GM19468 (cell line): ENCODE results near the gene HOXD4.

Experiments used
- ATAC-seq: cut with Tn5 transposase; IDR thresholded peaks from one replicate; pipeline ENCODE4 v1.9.1; 2021; ENCODE audit warnings: mild to moderate bottlenecking, moderate library complexity, moderate number of reproducible peaks; ENCODE audit not compliant: unreplicated experiment; ENCODE audit errors: extremely low read depth

Gene HOXD4

DNA sequence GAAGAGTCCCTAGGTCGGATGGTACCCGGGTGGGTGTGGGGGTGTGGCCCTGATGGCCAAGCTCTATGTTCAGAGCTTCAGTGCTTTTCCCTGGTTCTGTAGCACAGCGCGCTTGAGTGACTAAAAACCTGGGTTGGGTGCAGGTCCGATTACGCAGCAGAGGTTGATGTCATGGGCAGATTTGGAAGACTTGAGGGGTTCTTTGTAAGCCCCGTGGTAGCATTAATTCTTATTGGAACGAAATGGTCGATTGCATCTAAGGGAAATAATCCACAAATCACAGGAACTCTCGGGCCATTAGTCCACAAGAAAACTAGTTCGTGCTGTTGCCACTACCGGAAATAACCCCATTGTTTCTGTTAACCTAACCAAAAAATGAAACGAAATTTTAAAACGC lies 12.8 kb upstream of the HOXD4 start:
- no peak for ATAC-seq

GRCh38 chr2:176138923-176139660 lies 12.3 kb upstream of the HOXD4 start:
- no peak for ATAC-seq

- no peak for ATAC-seq
Observed at GRCh38 chr2:176139661-176140512, 11.5 kb upstream of the HOXD4 start.

DNA sequence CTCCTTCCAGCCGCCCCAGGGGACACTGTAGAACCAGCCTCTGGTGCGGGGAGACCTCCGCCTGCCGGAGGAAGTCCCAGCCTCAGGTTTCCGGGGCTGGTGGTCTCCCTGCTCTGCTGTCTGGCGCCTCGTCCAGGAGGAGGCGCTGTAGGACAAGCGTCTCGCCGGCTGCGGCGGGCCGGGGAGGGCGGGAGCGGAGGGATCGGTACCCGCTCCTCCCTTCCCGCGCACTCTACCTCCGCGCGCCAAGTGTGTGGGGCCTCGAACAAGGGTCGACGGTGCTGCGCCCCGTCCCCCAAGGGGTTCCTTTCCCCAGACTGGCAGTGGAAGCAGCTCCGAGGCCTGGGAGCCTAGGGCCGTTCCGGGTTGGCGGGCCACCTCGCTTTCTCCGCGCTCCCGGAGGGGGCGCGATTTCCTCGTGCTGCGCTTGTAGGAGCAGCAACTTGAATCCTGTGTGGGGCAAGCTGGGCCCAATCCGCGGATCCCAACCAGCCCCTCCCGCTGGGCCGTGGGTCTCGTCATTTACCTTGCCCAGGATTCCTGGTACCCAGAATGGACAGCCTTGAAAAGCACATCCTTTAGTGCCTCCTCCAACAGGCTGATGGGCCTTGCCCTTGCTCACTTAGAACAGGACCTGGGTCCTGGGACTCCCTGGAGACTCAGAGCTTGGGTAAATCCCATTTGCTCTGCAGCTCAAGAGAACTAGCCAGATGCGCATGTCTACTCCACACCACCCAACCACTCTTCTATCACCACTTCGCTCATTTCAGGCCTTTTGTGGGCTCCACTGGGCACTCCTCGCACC lies 10.6 kb upstream of the HOXD4 start:
- peak; percentile 76 for ATAC-seq

- ATAC-seq = no peak
Observed at GRCh38 chr2:176142281-176142680, 9.1 kb upstream of the HOXD4 start.

GRCh38 chr2:176145085-176145969 lies 6.0 kb upstream of the HOXD4 start:
- no peak for ATAC-seq

DNA sequence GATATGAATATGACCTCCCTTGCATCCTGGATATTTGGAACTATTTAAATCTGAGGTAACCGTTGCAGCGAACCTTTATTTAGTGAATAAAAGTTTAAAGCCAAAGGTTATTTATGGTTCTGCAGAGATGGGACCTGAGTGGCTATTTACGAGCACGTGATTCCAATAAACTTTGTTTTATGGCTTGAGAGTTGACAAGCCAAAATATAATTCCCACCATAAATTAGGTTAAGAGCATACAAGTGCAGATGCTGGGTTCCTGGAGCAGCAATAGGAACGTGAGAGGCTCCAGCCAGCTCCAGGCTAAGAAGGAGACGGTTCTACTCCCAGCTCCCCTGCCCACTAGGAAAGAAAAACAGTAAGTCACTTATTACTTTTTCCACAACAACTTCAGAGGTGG lies 5.2 kb upstream of the HOXD4 start:
- no peak for ATAC-seq

DNA sequence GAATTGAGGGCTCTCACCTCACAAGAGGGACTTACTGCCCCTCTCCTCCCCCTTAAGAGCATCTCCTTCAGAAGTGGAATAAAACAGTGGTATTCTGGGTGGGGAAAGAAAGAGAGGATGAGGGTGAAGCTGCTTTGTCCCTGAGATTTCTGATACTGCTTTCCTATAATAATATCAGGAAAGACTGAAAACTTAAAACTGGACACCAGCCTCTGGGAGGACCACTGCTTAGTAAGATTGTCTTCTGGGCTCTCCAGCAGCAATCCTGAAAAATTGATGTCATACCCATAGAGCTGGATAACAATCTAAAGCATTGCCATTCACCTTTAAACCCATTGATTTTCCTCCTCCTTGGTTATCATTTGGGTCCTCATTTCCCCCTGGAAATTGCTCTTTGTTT lies 4.7 kb upstream of the HOXD4 start:
- ATAC-seq = no peak

DNA sequence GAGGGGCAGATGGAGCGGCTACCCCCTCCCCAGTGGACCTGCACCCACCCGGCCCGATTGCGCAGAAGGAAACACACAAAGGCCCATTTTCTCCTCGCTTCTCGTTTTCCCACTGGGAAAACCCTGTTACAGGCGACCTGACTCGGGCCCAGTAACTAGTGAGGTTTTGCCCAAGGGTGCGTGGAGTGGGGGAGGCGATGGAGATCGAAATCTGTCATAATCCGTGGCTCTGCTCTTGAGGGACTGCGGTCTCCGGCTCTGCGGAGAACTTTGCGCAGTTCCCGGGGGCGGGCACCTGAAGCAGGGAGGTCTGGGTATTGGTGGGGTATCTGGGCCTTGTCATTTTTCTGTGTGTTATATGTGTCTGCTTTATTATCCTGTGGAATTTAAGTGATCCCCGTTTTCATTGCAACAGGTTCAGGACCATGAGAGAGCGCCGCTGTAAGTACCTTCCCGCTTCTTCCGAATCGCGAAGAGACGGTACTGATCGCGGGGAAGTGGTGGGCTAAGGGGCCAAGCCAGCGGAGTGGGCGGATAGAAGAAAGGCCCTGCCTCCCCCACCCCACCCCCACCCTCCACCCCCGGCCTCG lies 4.0 kb upstream of the HOXD4 start:
- no peak for ATAC-seq

DNA sequence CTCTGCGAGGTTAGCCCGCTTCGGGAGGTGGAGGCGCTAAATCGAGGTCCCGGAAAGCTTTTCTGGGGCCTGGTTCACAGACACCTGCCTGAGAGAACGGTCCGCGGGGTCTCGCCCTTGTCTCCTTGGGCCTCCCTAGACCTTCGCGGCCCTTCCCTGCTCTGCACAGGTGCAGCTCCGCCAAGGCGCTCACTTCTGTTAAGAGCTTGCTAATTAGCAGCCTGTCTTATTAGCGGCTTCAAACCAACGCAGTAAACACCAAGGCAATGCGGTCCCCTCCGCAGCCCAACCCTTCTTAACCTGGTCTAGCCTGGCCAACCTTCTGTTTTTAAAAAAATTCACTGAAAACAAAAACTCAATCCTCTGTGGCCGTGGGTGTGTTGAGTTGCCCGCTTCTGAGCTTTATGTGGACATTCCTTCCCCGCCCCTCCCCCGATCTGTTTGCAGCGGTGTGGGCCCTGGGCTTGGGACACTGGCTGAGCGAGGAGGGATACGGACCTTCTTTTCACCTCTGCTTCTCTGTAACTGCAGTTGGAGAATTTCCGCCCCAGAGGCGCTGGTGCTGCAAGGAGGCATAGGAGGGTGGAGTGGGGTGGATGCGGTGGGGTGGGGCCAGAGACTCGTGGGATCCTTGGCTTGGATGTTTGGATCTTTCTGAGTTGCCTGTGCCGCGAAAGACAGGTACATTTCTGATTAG lies 3.4 kb upstream of the HOXD4 start:
- ATAC-seq = no peak

DNA sequence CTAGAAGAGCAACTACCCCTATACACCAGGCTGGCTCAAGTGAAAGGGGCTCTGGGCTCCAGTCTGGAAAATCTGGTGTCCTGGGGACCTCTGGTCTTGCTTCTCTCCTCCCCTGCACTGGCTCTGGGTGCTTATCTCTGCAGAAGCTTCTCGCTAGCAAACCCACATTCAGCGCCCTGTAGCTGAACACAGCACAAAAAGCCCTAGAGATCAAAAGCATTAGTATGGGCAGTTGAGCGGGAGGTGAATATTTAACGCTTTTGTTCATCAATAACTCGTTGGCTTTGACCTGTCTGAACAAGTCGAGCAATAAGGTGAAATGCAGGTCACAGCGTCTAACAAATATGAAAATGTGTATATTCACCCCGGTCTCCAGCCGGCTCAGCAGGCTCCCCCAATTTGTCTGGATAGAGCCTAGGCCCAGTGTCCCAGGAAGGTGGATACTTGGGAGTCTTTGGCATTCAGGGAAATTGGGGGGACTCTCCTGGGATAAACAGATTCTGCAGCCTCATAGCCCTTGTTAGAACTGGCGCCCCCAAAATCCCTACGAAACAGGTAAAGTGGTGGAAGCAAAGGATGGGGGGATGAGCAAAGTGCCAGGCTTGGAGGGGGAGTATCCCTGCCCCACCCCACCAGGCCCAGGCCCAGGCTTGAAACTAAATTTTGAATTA lies 2.5 kb upstream of the HOXD4 start:
- no peak for ATAC-seq

GRCh38 chr2:176149481-176149938 lies 1.8 kb upstream of the HOXD4 start:
- no peak for ATAC-seq

DNA sequence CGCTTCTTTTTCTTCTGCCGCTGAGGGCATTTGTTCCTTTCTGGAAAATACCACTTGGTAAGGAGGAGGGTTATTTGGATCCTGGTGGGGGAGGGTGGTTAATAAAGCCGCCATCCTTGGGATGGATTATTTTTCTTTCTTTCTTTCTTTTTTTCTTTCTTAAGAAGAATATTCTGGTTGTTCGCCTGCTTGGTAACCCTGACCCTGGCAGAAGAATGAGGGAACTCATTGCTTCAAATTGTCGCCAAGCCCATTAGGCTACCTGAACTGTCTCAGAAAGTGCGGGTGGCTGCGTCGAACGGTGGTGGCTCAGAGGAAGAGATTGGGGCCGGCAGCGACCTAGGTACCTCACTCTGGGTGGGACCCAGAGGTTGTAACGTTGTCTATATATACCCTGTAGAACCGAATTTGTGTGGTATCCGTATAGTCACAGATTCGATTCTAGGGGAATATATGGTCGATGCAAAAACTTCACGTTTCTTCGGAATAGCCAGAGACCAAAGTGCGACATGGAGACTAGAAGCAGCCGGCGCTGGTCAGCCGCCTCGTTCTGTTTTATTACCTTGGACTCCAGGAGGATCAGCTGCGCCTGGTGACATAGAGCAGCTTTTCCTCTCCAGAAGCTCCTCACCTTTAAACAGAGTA lies 1.3 kb upstream of the HOXD4 start:
- no peak for ATAC-seq

GRCh38 chr2:176150584-176151441 lies 537 bp upstream of the HOXD4 start:
- ATAC-seq = no peak

- no peak for ATAC-seq
Observed at GRCh38 chr2:176152350-176153181, 1.2 kb downstream of the HOXD4 start.
